ENCODE measurements around the gene RNF133. TPM values are rescaled to one million over a fixed set of nuclear protein-coding genes. Genes with fewer than 3 reads are reported as not detected.

The RNF133 gene
- total and polyA plus RNA-seq, 5 experiments from 2014 or later = not detected

- H3K4me1 Mint-ChIP-seq = no peaks in the 10 kb centered on the region
- no peak overlapping the region for H3K4me3 Mint-ChIP-seq
- H3K36me3 Mint-ChIP-seq = no peaks in the 10 kb centered on the region
- DNase-seq (no peak), ATAC-seq (no peak)
- no peak overlapping the region for H3K27ac Mint-ChIP-seq
- no peaks in the 10 kb centered on the region for H3K27me3 Mint-ChIP-seq
- POLR2A ChIA-PET = no interaction called here
- H3K9me3 Mint-ChIP-seq = peaks cover 0 to 10% (median 4%) of the 10 kb centered on the region in 9 donors
Observed at GRCh38 chr7:122652876-122653275, 46.0 kb downstream of the RNF133 start.

GRCh38 chr7:122651451-122651850, 47.5 kb downstream of the RNF133 start:
- DNase-seq = no peak
- Mint-ChIP-seq H3K4me3 (no peak overlapping the region), H3K9me3 (peaks cover 0 to 18% (median 0%) of the 10 kb centered on the region in 9 donors), H3K36me3 (no peaks in the 10 kb centered on the region), H3K4me1 (no peaks in the 10 kb centered on the region), H3K27me3 (no peaks in the 10 kb centered on the region), H3K27ac (no peak overlapping the region)
- no peak for ATAC-seq
- POLR2A ChIA-PET = no interaction called here

Other genes with a start within 250 kb of the RNF133 start
- not detected for gene RNF148, start 3.8 kb upstream of the RNF133 start, total RNA-seq
- gene RNF148, start 3.8 kb upstream of the RNF133 start, polyA plus RNA-seq = not detected
- not detected for gene CADPS2, start 187.3 kb upstream of the RNF133 start, total RNA-seq
- gene CADPS2, start 187.3 kb upstream of the RNF133 start, polyA plus RNA-seq = not detected

Measured in naive thymus-derived CD8-positive, alpha-beta T cell (primary cell).